Neural progenitor cell (in vitro differentiated cells): Measurements from ENCODE around the gene PRSS12.

Experiments
- CTCF ChIP-seq: fragments of 200-600 bp; sonication (generic); IDR thresholded peaks from 2 replicates; pipeline ENCODE4 v1.5.1; 2017; ENCODE audit warnings: antibody characterized with exemption, mild to moderate bottlenecking
- EZH2 ChIP-seq: fragments of 200-600 bp; sonication (generic); IDR thresholded peaks from 2 replicates; pipeline ENCODE4 v1.6.1; 2017; ENCODE audit warnings: antibody characterized with exemption, mild to moderate bottlenecking, moderate library complexity

- TF ChIP-seq EZH2 (no peak), CTCF (no peak)
These were observed 64.9 kb downstream of the PRSS12 start for GRCh38 chr4:118287711-118288451.
